HepG2 (cell line): ENCODE measurements around the gene SRD5A3. TPM values are rescaled to one million over a fixed set of nuclear protein-coding genes. Genes with fewer than 3 reads are reported as not detected.
A peak's percentile ranks its signal among the peaks of the same experiment; 100 is the strongest.

Experiments
- ADNP ChIP-seq: sonication (generic); formaldehyde crosslinking; IDR thresholded peaks from 2 replicates; pipeline ENCODE4 v1.4.0; 2020; ENCODE audit warnings: missing genetic modification reagents
- CHCHD3 ChIP-seq: sonication (generic); formaldehyde crosslinking; IDR thresholded peaks from 2 replicates; pipeline ENCODE4 v1.8.0; 2022; ENCODE audit warnings: mild to moderate bottlenecking, missing genetic modification reagents, moderate library complexity
- DMAP1 ChIP-seq: IDR thresholded peaks from 2 replicates; pipeline ENCODE4 v1.6.1; 2016
- GATA4 ChIP-seq: sonication (generic); IDR thresholded peaks from 2 replicates; pipeline ENCODE4 v1.6.1; 2016; ENCODE audit warnings: antibody characterized with exemption, low read depth, borderline replicate concordance
- SMAD9 ChIP-seq: sonication (generic); formaldehyde crosslinking; IDR thresholded peaks from 2 replicates; pipeline ENCODE4 v1.5.1; 2020; ENCODE audit warnings: mild to moderate bottlenecking, missing genetic modification reagents
- SOX5 ChIP-seq: IDR thresholded peaks from 2 replicates; pipeline ENCODE4 v1.6.1; 2016; ENCODE audit warnings: borderline replicate concordance
- SRF ChIP-seq: IDR thresholded peaks from 2 replicates; pipeline ENCODE4 v1.6.1; 2011; ENCODE audit warnings: mild to moderate bottlenecking, low read depth, low read length, moderate library complexity
- ZMYM2 ChIP-seq: sonication (generic); formaldehyde crosslinking; IDR thresholded peaks from 2 replicates; pipeline ENCODE4 v1.8.0; 2022; ENCODE audit warnings: mild to moderate bottlenecking, missing genetic modification reagents
- ZNF333 ChIP-seq: sonication (generic); formaldehyde crosslinking; IDR thresholded peaks from 2 replicates; pipeline ENCODE4 v1.4.0; 2020; ENCODE audit warnings: mild to moderate bottlenecking, missing genetic modification reagents, borderline replicate concordance
- ZNF619 ChIP-seq: sonication (generic); formaldehyde crosslinking; IDR thresholded peaks from 2 replicates; pipeline ENCODE4 v1.4.0; 2020; ENCODE audit warnings: mild to moderate bottlenecking, missing genetic modification reagents
- ZSCAN21 ChIP-seq: sonication (generic); formaldehyde crosslinking; IDR thresholded peaks from 2 replicates; pipeline ENCODE4 v1.8.0; 2022; ENCODE audit warnings: mild to moderate bottlenecking, missing genetic modification reagents, moderate library complexity, borderline replicate concordance
- polyA plus RNA-seq, 8 experiments: library from polyadenylated mRNA; depleted of rRNA in 3 of 8; stranded (reverse) in 7 of 8; unstranded in 1 of 8; fragments of >200 nt; fragmentation: Illumina TruSeq in 4 of 8; extraction: Trizol in 4 of 8; gene quantifications; 2 replicates each; pipeline versions ENCODE4 v1.2.1 to v1.2.3, GENCODE V29; 2011 to 2016; ENCODE audit warnings: low read depth in 4 of 8, missing spikeins in 1 of 8, mixed read lengths in 1 of 8; ENCODE audit not compliant: insufficient read depth in 1 of 8
- total RNA-seq, 5 experiments: library from RNA; depleted of rRNA; stranded (reverse); fragments of >200 nt; fragmentation: Illumina TruSeq; extraction: Trizol; gene quantifications; 2 replicates each; pipeline ENCODE4 v1.2.3, GENCODE V29; 2016; ENCODE audit warnings: low read depth in 1 of 5
- TF ChIP-seq, protein P1 (sequence below): sonication (generic); formaldehyde crosslinking; IDR thresholded peaks from 2 replicates; pipeline ENCODE4 v1.5.0; 2020; ENCODE audit warnings: mild to moderate bottlenecking, missing genetic modification reagents, borderline replicate concordance
- TF ChIP-seq, protein P2 (sequence below): sonication (generic); formaldehyde crosslinking; IDR thresholded peaks from 2 replicates; pipeline ENCODE4 v1.5.0; 2020; ENCODE audit warnings: missing genetic modification reagents
- TF ChIP-seq, protein P3 (sequence below): fragments of 450-650 bp; IDR thresholded peaks from 2 replicates; pipeline ENCODE4 v1.6.1; 2017; ENCODE audit warnings: mild to moderate bottlenecking
- TF ChIP-seq, protein P4 (sequence below): IDR thresholded peaks from 2 replicates; pipeline ENCODE4 v1.6.1; 2016; ENCODE audit warnings: control low read depth
- TF ChIP-seq, protein P5 (sequence below): sonication (generic); formaldehyde crosslinking; IDR thresholded peaks from 2 replicates; pipeline ENCODE4 v1.4.0; 2020; ENCODE audit warnings: mild to moderate bottlenecking, missing genetic modification reagents
- TF ChIP-seq, protein P6 (sequence below): sonication (generic); formaldehyde crosslinking; IDR thresholded peaks from 2 replicates; pipeline ENCODE4 v1.4.0; 2020; ENCODE audit warnings: mild to moderate bottlenecking, missing genetic modification reagents

The SRD5A3 gene
- total and polyA plus RNA-seq, 2 of the 13 experiments (the other 11 are each of a cell fraction or from before 2014, with no cell fraction given): 12.4 to 18.4 TPM

DNA sequence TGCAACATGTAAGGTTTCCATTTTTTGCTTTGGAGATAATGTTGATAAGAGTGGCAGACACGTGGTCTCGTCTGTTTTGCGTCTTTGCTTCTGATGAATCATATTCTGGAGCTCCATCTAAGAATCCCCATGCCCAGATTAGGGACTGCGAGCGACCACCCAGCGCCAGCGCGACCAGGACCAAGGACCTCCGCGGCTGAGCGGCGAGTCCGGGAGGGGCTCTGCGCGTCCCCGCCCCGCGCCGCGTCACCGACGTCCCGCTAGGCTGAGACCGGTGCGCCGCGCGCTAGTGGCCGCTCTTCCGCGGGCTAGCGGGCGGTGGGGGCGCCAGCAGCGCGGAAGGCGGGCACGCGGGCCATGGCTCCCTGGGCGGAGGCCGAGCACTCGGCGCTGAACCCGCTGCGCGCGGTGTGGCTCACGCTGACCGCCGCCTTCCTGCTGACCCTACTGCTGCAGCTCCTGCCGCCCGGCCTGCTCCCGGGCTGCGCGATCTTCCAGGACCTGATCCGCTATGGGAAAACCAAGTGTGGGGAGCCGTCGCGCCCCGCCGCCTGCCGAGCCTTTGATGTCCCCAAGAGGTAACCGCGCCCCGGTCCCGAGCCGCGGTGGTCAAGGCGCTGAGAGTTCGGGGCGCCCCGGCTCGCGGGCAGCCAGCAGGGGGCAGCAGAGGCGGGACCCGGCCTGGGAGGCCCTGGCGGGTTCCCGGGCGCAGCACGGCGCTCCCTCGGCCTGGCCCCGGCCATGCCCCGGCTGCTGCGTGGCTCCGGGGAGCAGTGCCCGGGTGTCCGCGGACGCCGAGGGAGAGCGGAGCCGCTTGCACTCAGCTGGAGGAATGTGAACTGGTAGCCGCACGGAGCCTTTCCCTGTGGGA is at the start of gene SRD5A3 (continued):
- TF ChIP-seq, protein P1, sequence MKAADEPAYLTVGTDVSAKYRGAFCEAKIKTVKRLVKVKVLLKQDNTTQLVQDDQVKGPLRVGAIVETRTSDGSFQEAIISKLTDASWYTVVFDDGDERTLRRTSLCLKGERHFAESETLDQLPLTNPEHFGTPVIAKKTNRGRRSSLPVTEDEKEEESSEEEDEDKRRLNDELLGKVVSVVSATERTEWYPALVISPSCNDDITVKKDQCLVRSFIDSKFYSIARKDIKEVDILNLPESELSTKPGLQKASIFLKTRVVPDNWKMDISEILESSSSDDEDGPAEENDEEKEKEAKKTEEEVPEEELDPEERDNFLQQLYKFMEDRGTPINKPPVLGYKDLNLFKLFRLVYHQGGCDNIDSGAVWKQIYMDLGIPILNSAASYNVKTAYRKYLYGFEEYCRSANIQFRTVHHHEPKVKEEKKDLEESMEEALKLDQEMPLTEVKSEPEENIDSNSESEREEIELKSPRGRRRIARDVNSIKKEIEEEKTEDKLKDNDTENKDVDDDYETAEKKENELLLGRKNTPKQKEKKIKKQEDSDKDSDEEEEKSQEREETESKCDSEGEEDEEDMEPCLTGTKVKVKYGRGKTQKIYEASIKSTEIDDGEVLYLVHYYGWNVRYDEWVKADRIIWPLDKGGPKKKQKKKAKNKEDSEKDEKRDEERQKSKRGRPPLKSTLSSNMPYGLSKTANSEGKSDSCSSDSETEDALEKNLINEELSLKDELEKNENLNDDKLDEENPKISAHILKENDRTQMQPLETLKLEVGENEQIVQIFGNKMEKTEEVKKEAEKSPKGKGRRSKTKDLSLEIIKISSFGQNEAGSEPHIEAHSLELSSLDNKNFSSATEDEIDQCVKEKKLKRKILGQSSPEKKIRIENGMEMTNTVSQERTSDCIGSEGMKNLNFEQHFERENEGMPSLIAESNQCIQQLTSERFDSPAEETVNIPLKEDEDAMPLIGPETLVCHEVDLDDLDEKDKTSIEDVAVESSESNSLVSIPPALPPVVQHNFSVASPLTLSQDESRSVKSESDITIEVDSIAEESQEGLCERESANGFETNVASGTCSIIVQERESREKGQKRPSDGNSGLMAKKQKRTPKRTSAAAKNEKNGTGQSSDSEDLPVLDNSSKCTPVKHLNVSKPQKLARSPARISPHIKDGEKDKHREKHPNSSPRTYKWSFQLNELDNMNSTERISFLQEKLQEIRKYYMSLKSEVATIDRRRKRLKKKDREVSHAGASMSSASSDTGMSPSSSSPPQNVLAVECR (CRISPR knock-in tag): peak; percentile 82; the same call in 1 of the 2 replicates
- TF ChIP-seq, protein P2, sequence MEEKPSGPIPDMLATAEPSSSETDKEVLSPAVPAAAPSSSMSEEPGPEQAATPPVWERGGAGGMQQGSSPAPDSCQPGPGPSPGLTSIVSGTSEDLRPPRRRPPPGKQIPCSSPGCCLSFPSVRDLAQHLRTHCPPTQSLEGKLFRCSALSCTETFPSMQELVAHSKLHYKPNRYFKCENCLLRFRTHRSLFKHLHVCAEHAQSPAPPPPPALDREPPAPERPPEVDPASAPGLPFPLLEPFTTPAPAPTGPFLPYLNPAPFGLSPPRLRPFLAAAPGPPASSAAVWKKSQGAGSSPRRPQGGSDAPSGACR (CRISPR knock-in tag): peak; percentile 72; the same call in 1 of the 2 replicates
- TF ChIP-seq DMAP1 (CRISPR knock-in tag): 0 out of 2 replicates have a peak, but pooled peaks have one; percentile 46
- TF ChIP-seq, protein P3, sequence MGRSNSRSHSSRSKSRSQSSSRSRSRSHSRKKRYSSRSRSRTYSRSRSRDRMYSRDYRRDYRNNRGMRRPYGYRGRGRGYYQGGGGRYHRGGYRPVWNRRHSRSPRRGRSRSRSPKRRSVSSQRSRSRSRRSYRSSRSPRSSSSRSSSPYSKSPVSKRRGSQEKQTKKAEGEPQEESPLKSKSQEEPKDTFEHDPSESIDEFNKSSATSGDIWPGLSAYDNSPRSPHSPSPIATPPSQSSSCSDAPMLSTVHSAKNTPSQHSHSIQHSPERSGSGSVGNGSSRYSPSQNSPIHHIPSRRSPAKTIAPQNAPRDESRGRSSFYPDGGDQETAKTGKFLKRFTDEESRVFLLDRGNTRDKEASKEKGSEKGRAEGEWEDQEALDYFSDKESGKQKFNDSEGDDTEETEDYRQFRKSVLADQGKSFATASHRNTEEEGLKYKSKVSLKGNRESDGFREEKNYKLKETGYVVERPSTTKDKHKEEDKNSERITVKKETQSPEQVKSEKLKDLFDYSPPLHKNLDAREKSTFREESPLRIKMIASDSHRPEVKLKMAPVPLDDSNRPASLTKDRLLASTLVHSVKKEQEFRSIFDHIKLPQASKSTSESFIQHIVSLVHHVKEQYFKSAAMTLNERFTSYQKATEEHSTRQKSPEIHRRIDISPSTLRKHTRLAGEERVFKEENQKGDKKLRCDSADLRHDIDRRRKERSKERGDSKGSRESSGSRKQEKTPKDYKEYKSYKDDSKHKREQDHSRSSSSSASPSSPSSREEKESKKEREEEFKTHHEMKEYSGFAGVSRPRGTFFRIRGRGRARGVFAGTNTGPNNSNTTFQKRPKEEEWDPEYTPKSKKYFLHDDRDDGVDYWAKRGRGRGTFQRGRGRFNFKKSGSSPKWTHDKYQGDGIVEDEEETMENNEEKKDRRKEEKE: no peak
- no peak for TF ChIP-seq SRF
- TF ChIP-seq, protein P4, sequence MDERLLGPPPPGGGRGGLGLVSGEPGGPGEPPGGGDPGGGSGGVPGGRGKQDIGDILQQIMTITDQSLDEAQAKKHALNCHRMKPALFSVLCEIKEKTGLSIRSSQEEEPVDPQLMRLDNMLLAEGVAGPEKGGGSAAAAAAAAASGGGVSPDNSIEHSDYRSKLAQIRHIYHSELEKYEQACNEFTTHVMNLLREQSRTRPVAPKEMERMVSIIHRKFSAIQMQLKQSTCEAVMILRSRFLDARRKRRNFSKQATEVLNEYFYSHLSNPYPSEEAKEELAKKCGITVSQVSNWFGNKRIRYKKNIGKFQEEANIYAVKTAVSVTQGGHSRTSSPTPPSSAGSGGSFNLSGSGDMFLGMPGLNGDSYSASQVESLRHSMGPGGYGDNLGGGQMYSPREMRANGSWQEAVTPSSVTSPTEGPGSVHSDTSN (CRISPR knock-in tag): no peak
- no peak for TF ChIP-seq ZNF333 (CRISPR knock-in tag)
- TF ChIP-seq, protein P5, sequence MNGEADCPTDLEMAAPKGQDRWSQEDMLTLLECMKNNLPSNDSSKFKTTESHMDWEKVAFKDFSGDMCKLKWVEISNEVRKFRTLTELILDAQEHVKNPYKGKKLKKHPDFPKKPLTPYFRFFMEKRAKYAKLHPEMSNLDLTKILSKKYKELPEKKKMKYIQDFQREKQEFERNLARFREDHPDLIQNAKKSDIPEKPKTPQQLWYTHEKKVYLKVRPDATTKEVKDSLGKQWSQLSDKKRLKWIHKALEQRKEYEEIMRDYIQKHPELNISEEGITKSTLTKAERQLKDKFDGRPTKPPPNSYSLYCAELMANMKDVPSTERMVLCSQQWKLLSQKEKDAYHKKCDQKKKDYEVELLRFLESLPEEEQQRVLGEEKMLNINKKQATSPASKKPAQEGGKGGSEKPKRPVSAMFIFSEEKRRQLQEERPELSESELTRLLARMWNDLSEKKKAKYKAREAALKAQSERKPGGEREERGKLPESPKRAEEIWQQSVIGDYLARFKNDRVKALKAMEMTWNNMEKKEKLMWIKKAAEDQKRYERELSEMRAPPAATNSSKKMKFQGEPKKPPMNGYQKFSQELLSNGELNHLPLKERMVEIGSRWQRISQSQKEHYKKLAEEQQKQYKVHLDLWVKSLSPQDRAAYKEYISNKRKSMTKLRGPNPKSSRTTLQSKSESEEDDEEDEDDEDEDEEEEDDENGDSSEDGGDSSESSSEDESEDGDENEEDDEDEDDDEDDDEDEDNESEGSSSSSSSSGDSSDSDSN (CRISPR knock-in tag): peak; percentile 99
- TF ChIP-seq ZMYM2 (CRISPR knock-in tag): no peak
- no peak for TF ChIP-seq ADNP (CRISPR knock-in tag)
- no peak for TF ChIP-seq SMAD9 (CRISPR knock-in tag)
- no peak; the same call in 1 of the 2 replicates for TF ChIP-seq GATA4
- TF ChIP-seq ZNF619 (CRISPR knock-in tag): no peak
- TF ChIP-seq SOX5 (CRISPR knock-in tag): no peak
- TF ChIP-seq ZSCAN21 (CRISPR knock-in tag): peak; percentile 97
- TF ChIP-seq, protein P6, sequence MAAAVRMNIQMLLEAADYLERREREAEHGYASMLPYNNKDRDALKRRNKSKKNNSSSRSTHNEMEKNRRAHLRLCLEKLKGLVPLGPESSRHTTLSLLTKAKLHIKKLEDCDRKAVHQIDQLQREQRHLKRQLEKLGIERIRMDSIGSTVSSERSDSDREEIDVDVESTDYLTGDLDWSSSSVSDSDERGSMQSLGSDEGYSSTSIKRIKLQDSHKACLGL: peak; percentile 67
- TF ChIP-seq CHCHD3 (CRISPR knock-in tag): no peak
